IPS-20b (cell line): ENCODE data around the gene EFCAB7.
A peak's percentile ranks its signal among the peaks of the same experiment; 100 is the strongest.

ENCODE experiments used
- H3K27ac ChIP-seq: one replicate; pipeline ENCODE4 v1.5.1; 2013; ENCODE audit warnings: low read length
- H3K27me3 ChIP-seq: 2 replicates; pipeline ENCODE4 v1.6.1; 2013; ENCODE audit warnings: mild to moderate bottlenecking, low read length, inconsistent platforms; ENCODE audit not compliant: insufficient read depth
- H3K36me3 ChIP-seq: 2 replicates; pipeline ENCODE4 v1.6.1; 2013; ENCODE audit warnings: low read depth, mild to moderate bottlenecking, inconsistent platforms, low read length, moderate library complexity; ENCODE audit not compliant: insufficient read depth
- H3K4me1 ChIP-seq: 2 replicates; pipeline ENCODE4 v1.6.1; 2013; ENCODE audit warnings: mild to moderate bottlenecking, control low read depth, inconsistent platforms, low read length, moderate library complexity; ENCODE audit not compliant: insufficient read depth
- H3K4me3 ChIP-seq: 2 replicates; pipeline ENCODE4 v1.5.1; 2013; ENCODE audit warnings: mild to moderate bottlenecking, low read length, inconsistent platforms
- H3K9ac ChIP-seq: 2 replicates; pipeline ENCODE4 v1.6.1; 2013; ENCODE audit warnings: low read depth, mild to moderate bottlenecking, inconsistent platforms, low read length, moderate library complexity
- H3K9me3 ChIP-seq: 2 replicates; pipeline ENCODE4 v1.6.1; 2013; ENCODE audit warnings: mild to moderate bottlenecking, low read depth, low read length, inconsistent platforms; ENCODE audit not compliant: insufficient read depth

The EFCAB7 gene

GRCh38 chr1:63592536-63593302 lies 69.4 kb downstream of the EFCAB7 start:
- no peak overlapping the region for H3K27ac ChIP-seq
- 0 out of 2 replicates have a peak, but pooled peaks cover 5% of the 10 kb centered on the region for H3K4me1 ChIP-seq
- H3K4me3 ChIP-seq, result peak overlapping the region; percentile 93
- H3K9ac ChIP-seq, result peak overlapping the region; percentile 72; the same call in 1 of the 2 replicates
- H3K36me3 ChIP-seq, result no peaks in the 10 kb centered on the region
- peaks cover 20% of the 10 kb centered on the region for H3K27me3 ChIP-seq
- no peaks in the 10 kb centered on the region for H3K9me3 ChIP-seq

- H3K4me1 ChIP-seq, result 0 out of 2 replicates have a peak, but pooled peaks cover 5% of the 10 kb centered on the region
- peaks cover 20% of the 10 kb centered on the region for H3K27me3 ChIP-seq
- H3K27ac ChIP-seq, result no peak within 1 kb of the TSS
- H3K4me3 ChIP-seq, result peak within 1 kb of the TSS; percentile 93
- H3K36me3 ChIP-seq, result no peaks in the 10 kb centered on the region
- H3K9ac ChIP-seq, result peak within 1 kb of the TSS; percentile 72; the same call in 1 of the 2 replicates
- no peaks in the 10 kb centered on the region for H3K9me3 ChIP-seq
Measured at GRCh38 chr1:63593303-63593885, 70.1 kb downstream of the EFCAB7 start, which contains the start of gene PGM1. PGM1 (plus strand) TSS chr1:63593411; CDS start chr1:63593489, 78 bp downstream.

GRCh38 chr1:63593886-63594605 lies 70.7 kb downstream of the EFCAB7 start:
- Histone ChIP-seq H3K9ac (peak overlapping the region; percentile 72; the same call in 1 of the 2 replicates), H3K36me3 (no peaks in the 10 kb centered on the region), H3K27me3 (peaks cover 20% of the 10 kb centered on the region), H3K4me1 (0 out of 2 replicates have a peak, but pooled peaks cover 5% of the 10 kb centered on the region), H3K4me3 (peak overlapping the region; percentile 93), H3K9me3 (no peaks in the 10 kb centered on the region), H3K27ac (no peak overlapping the region)

- no peak overlapping the region for H3K4me3 ChIP-seq
- no peak overlapping the region for H3K9ac ChIP-seq
- H3K36me3 ChIP-seq, result no peaks in the 10 kb centered on the region
- no peak overlapping the region for H3K27ac ChIP-seq
- peaks cover 20% of the 10 kb centered on the region for H3K27me3 ChIP-seq
- no peaks in the 10 kb centered on the region for H3K9me3 ChIP-seq
- H3K4me1 ChIP-seq, result 0 out of 2 replicates have a peak, but pooled peaks cover 5% of the 10 kb centered on the region
Measured at GRCh38 chr1:63595435-63595834, 72.1 kb downstream of the EFCAB7 start.

- no peaks in the 10 kb centered on the region for H3K9me3 ChIP-seq
- no peak overlapping the region for H3K27ac ChIP-seq
- H3K4me1 ChIP-seq, result peaks cover 6% of the 10 kb centered on the region; the same call in 1 of the 2 replicates
Measured at GRCh38 chr1:63599799-63600198, 76.5 kb downstream of the EFCAB7 start.

GRCh38 chr1:63600248-63600647 lies 76.9 kb downstream of the EFCAB7 start:
- Histone ChIP-seq H3K4me1 (peaks cover 6% of the 10 kb centered on the region; the same call in 1 of the 2 replicates), H3K4me3 (no peak overlapping the region), H3K27ac (no peak overlapping the region), H3K27me3 (no peaks in the 10 kb centered on the region; the same call in 1 of the 2 replicates), H3K9ac (no peak overlapping the region), H3K9me3 (no peaks in the 10 kb centered on the region), H3K36me3 (no peaks in the 10 kb centered on the region; the same call in 1 of the 2 replicates)

More at GRCh38 chr1:63599799-63600198, 76.5 kb downstream of the EFCAB7 start:
- H3K4me3 ChIP-seq, result no peak overlapping the region
- no peaks in the 10 kb centered on the region; the same call in 1 of the 2 replicates for H3K27me3 ChIP-seq
- no peak overlapping the region for H3K9ac ChIP-seq
- H3K36me3 ChIP-seq, result no peaks in the 10 kb centered on the region; the same call in 1 of the 2 replicates

- Histone ChIP-seq H3K9me3 (no peaks in the 10 kb centered on the region), H3K27ac (no peak overlapping the region), H3K9ac (no peak overlapping the region), H3K4me3 (no peak overlapping the region), H3K4me1 (peaks cover 6% of the 10 kb centered on the region; the same call in 1 of the 2 replicates), H3K27me3 (no peaks in the 10 kb centered on the region), H3K36me3 (no peaks in the 10 kb centered on the region; the same call in 1 of the 2 replicates)
Measured at GRCh38 chr1:63601061-63601460, 77.7 kb downstream of the EFCAB7 start.

GRCh38 chr1:63601463-63601862 lies 78.1 kb downstream of the EFCAB7 start:
- Histone ChIP-seq H3K9me3 (no peaks in the 10 kb centered on the region), H3K27ac (no peak overlapping the region), H3K36me3 (no peaks in the 10 kb centered on the region; the same call in 1 of the 2 replicates), H3K4me1 (peaks cover 6% of the 10 kb centered on the region; the same call in 1 of the 2 replicates), H3K9ac (no peak overlapping the region), H3K27me3 (no peaks in the 10 kb centered on the region), H3K4me3 (no peak overlapping the region)

GRCh38 chr1:63601912-63602311 lies 78.6 kb downstream of the EFCAB7 start:
- no peaks in the 10 kb centered on the region for H3K27me3 ChIP-seq
- no peak overlapping the region for H3K9ac ChIP-seq
- H3K27ac ChIP-seq, result no peak overlapping the region
- H3K4me3 ChIP-seq, result no peak overlapping the region
- H3K9me3 ChIP-seq, result no peaks in the 10 kb centered on the region
- H3K4me1 ChIP-seq, result peaks cover 6% of the 10 kb centered on the region; the same call in 1 of the 2 replicates
- H3K36me3 ChIP-seq, result no peaks in the 10 kb centered on the region; the same call in 1 of the 2 replicates

GRCh38 chr1:63602629-63603028 lies 79.3 kb downstream of the EFCAB7 start:
- peaks cover 6% of the 10 kb centered on the region; the same call in 1 of the 2 replicates for H3K4me1 ChIP-seq

GRCh38 chr1:63603810-63604209 lies 80.5 kb downstream of the EFCAB7 start:
- Histone ChIP-seq H3K4me1 (peaks cover 6% of the 10 kb centered on the region; the same call in 1 of the 2 replicates), H3K9me3 (no peaks in the 10 kb centered on the region), H3K27ac (no peak overlapping the region), H3K36me3 (no peaks in the 10 kb centered on the region; the same call in 1 of the 2 replicates), H3K9ac (no peak overlapping the region), H3K4me3 (no peak overlapping the region), H3K27me3 (no peaks in the 10 kb centered on the region)

More at GRCh38 chr1:63602629-63603028, 79.3 kb downstream of the EFCAB7 start:
- no peaks in the 10 kb centered on the region; the same call in 1 of the 2 replicates for H3K36me3 ChIP-seq
- no peak overlapping the region for H3K9ac ChIP-seq
- no peak overlapping the region for H3K4me3 ChIP-seq
- H3K27ac ChIP-seq, result no peak overlapping the region
- H3K27me3 ChIP-seq, result no peaks in the 10 kb centered on the region
- H3K9me3 ChIP-seq, result no peaks in the 10 kb centered on the region
